Thyroid gland (tissue), 4 donors: ENCODE measurements around the gene RAB40B. TPM values are rescaled to one million over a fixed set of nuclear protein-coding genes. Genes with fewer than 3 reads are reported as not detected.

ENCODE experiments used
- DNase-seq, 2 donors: peaks; one replicate each; pipeline ENCODE4 v3.0.0-alpha.2; 2019
- H3K27ac ChIP-seq, 3 donors: fragments of 200-600 bp; sonication (generic); 1 replicate in 2 of 3; 2 replicates in 1 of 3; pipeline ENCODE4 v1.5.1; 2016 to 2019; ENCODE audit warnings: mild to moderate bottlenecking in 1 of 3, moderate library complexity in 1 of 3
- H3K27me3 ChIP-seq: fragments of 200-600 bp; sonication (generic); one replicate; pipeline ENCODE4 v1.5.1; 2019
- H3K36me3 ChIP-seq, 2 donors: fragments of 200-600 bp; sonication (generic); one replicate each; pipeline ENCODE4 v1.5.1; 2016 to 2019
- H3K4me1 ChIP-seq, 2 donors: fragments of 200-600 bp; sonication (generic); one replicate each; pipeline ENCODE4 v1.5.1; 2017 to 2019
- H3K4me3 ChIP-seq, 3 donors: fragments of 200-600 bp; sonication (generic); replicated peaks in 1 of 3; 1 replicate in 2 of 3; 2 replicates in 1 of 3; pipeline ENCODE4 v1.5.1; 2016; ENCODE audit warnings: mild to moderate bottlenecking in 1 of 3
- H3K9me3 ChIP-seq: fragments of 200-600 bp; sonication (generic); one replicate; pipeline ENCODE4 v1.5.1; 2017
- POLR2A ChIP-seq, 2 donors: fragments of 450-650 bp; IDR thresholded peaks; one replicate each; pipeline ENCODE4 v1.6.1; 2017; ENCODE audit warnings: antibody characterized with exemption in 2 of 2, mild to moderate bottlenecking in 2 of 2, moderate library complexity in 1 of 2
- WGBS, 2 donors: methylation state at CpG; one replicate each; pipeline ENCODE4 v1.1.5; 2017; 5-methylcytosine and 5-hydroxymethylcytosine counted together
- intact Hi-C: fragments of 100-400 bp; cut with DNase I; formaldehyde crosslinking; loops from one replicate; pipeline ENCODE4 v1.15.1; 2023
- total RNA-seq, 4 donors: library from RNA; depleted of rRNA; stranded (reverse); fragments of >200 nt; gene quantifications; one replicate each; pipeline ENCODE4 v1.2.3, GENCODE V29; 2016
- TF ChIP-seq, protein P1 (sequence below), 6 experiments: fragments of 200-600 bp in 3 of 6; fragments of 450-650 bp in 3 of 6; sonication (generic) in 3 of 6; IDR thresholded peaks; one replicate each; pipeline ENCODE4 v1.5.1; 2016 to 2019; ENCODE audit warnings: antibody characterized with exemption in 6 of 6, mild to moderate bottlenecking in 2 of 6, inconsistent platforms in 1 of 6, moderate library complexity in 1 of 6

The RAB40B gene
- total RNA-seq, 4 donors from 2014 or later = 6.2 to 19.3 (median 11.3) TPM

DNA sequence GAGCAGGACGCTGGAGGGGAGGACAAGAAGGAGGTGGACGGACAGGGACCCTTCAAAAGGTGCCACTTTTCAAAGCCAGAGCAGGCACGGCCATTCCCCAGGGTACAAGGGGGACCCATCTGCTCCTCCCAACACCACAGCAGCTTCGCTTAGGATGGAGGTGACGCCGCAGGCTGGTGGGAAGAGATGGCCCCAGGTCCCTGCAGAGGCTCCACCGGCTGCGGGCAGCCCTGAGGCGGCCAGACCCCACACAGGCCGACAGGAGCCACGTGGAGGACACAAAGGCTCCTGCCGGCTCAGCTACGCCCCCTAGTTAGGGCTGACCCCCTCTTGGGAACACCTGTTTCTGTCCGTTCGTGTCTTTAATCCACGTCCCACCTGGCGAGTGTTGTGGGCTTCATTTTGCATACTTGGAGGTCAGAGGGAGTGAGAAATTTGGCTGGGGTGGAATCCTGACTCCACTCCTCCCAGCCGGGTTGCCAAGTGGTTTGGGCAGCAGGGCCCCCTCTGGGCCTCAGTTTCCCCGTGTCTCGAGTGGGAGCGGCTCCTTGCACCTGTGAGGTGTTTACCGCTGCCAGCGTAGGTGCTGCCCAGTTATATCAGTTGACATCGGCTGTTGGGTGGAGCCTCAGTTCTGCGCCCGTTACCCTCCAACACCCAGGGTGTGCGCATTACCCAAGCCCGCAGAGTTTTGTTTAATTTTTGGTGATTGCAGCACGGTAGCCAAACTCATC lies 12.2 kb upstream of the RAB40B start:
- H3K36me3 ChIP-seq = no peaks in the 10 kb centered on the region

GRCh38 chr17:82709676-82710498 lies 11.4 kb upstream of the RAB40B start:
- no peaks in the 10 kb centered on the region for H3K27me3 ChIP-seq
- intact Hi-C loops = no loop called here
- H3K27ac ChIP-seq = no peak overlapping the region
- TF ChIP-seq, protein P1, sequence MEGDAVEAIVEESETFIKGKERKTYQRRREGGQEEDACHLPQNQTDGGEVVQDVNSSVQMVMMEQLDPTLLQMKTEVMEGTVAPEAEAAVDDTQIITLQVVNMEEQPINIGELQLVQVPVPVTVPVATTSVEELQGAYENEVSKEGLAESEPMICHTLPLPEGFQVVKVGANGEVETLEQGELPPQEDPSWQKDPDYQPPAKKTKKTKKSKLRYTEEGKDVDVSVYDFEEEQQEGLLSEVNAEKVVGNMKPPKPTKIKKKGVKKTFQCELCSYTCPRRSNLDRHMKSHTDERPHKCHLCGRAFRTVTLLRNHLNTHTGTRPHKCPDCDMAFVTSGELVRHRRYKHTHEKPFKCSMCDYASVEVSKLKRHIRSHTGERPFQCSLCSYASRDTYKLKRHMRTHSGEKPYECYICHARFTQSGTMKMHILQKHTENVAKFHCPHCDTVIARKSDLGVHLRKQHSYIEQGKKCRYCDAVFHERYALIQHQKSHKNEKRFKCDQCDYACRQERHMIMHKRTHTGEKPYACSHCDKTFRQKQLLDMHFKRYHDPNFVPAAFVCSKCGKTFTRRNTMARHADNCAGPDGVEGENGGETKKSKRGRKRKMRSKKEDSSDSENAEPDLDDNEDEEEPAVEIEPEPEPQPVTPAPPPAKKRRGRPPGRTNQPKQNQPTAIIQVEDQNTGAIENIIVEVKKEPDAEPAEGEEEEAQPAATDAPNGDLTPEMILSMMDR (IDR thresholded peaks at IDR 0.05) = no peak
- no peak for TF ChIP-seq POLR2A (IDR thresholded peaks at IDR 0.05)
- H3K36me3 ChIP-seq = no peaks in the 10 kb centered on the region
- H3K4me1 ChIP-seq = no peaks in the 10 kb centered on the region
- H3K4me3 ChIP-seq = no peak overlapping the region
- no peak for DNase-seq
- 77 to 82% methylated on average over 14 to 20 of the region's 25 CpGs for WGBS, 2 donors
- H3K9me3 ChIP-seq = no peaks in the 10 kb centered on the region

More for the DNA sequence above, 12.2 kb upstream of the RAB40B start:
- WGBS, 2 donors = 77% methylated on average over 20 to 27 of the region's 29 CpGs
- Histone ChIP-seq H3K4me1 (peaks cover 0 to under 1% of the 10 kb centered on the region in 2 donors), H3K4me3 (no peak overlapping the region), H3K27ac (no peak overlapping the region), H3K27me3 (no peaks in the 10 kb centered on the region), H3K9me3 (no peaks in the 10 kb centered on the region)
- no peak for DNase-seq
- intact Hi-C loops = no loop called here
- no peak for TF ChIP-seq POLR2A (IDR thresholded peaks at IDR 0.05)
- TF ChIP-seq, protein P1 (IDR thresholded peaks at IDR 0.05) = no peak

- intact Hi-C loops = no loop called here
- no peaks in the 10 kb centered on the region for H3K36me3 ChIP-seq
- H3K4me1 ChIP-seq = no peaks in the 10 kb centered on the region
- no peak for TF ChIP-seq POLR2A (IDR thresholded peaks at IDR 0.05)
- TF ChIP-seq, protein P1 (IDR thresholded peaks at IDR 0.05) = no peak
- H3K9me3 ChIP-seq = no peaks in the 10 kb centered on the region
- no peak overlapping the region for H3K27ac ChIP-seq
- DNase-seq = no peak
- 66 to 76% methylated on average over 4 of the region's 9 CpGs for WGBS, 2 donors
- no peak overlapping the region for H3K4me3 ChIP-seq
- H3K27me3 ChIP-seq = no peaks in the 10 kb centered on the region
Observed at GRCh38 chr17:82709024-82709675, 10.7 kb upstream of the RAB40B start.

DNA sequence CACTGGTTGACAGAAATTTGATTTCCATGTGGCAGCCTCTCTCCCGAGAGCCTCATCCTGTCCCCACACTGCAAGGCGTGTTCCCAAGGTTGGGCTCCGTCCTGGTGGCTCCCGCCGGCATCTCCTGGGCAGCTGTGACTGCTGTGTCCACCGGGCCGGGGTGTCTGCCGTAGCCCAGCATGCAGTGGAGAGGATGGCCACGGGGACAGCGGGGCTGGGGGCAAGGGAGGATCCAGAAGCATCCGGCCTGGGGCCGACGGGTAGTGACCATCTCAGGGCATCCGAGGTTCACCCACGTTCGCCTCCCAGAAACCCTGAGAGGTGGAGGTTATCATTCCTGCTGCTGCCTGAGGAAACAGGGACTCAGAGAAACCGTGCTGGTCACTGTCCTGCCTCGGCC lies 7.3 kb upstream of the RAB40B start:
- intact Hi-C loops = no loop called here
- H3K27ac ChIP-seq = no peak overlapping the region
- H3K9me3 ChIP-seq = no peaks in the 10 kb centered on the region
- H3K4me1 ChIP-seq = no peaks in the 10 kb centered on the region
- WGBS, 2 donors = 89 to 94% methylated on average over 5 to 18 of the region's 18 CpGs
- H3K4me3 ChIP-seq = no peak overlapping the region
- TF ChIP-seq, protein P1 (IDR thresholded peaks at IDR 0.05) = no peak
- no peak for TF ChIP-seq POLR2A (IDR thresholded peaks at IDR 0.05)
- no peaks in the 10 kb centered on the region for H3K36me3 ChIP-seq
- DNase-seq = no peak
- H3K27me3 ChIP-seq = no peaks in the 10 kb centered on the region
